ENCODE results near the gene NDST4.

The NDST4 gene

DNA sequence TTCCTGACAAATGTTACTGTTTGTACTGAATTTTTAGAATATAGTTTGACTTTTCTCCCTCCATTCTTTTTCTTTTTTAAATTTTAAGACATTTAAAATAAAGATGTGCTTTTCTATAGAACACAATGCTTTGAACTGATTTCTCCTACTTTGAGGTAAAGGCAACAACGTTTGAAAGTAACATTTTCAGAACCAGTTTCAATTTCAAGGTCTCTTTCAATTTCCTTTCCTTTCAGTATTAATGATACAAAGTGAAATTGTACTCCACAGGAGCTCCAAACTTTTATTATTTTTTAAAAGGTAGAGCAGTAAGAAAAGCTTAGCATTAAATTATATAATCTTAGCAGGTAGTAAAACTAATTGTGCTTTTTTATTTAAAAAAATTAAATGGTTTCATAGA is 54.9 kb downstream of the NDST4 start:
- TF ChIP-seq, protein P1, sequence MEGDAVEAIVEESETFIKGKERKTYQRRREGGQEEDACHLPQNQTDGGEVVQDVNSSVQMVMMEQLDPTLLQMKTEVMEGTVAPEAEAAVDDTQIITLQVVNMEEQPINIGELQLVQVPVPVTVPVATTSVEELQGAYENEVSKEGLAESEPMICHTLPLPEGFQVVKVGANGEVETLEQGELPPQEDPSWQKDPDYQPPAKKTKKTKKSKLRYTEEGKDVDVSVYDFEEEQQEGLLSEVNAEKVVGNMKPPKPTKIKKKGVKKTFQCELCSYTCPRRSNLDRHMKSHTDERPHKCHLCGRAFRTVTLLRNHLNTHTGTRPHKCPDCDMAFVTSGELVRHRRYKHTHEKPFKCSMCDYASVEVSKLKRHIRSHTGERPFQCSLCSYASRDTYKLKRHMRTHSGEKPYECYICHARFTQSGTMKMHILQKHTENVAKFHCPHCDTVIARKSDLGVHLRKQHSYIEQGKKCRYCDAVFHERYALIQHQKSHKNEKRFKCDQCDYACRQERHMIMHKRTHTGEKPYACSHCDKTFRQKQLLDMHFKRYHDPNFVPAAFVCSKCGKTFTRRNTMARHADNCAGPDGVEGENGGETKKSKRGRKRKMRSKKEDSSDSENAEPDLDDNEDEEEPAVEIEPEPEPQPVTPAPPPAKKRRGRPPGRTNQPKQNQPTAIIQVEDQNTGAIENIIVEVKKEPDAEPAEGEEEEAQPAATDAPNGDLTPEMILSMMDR (IDR thresholded peaks at IDR 0.05; ENCODE audit: low read depth, low read length) = no peak
- no peak for DNase-seq (ENCODE audit: extremely low read depth, low read depth)

GRCh38 chr4:115054836-115055235 is 58.6 kb downstream of the NDST4 start:
- no peak for DNase-seq (ENCODE audit: extremely low read depth, low read depth)
- TF ChIP-seq, protein P1 (IDR thresholded peaks at IDR 0.05; ENCODE audit: low read depth, low read length) = no peak

DNA sequence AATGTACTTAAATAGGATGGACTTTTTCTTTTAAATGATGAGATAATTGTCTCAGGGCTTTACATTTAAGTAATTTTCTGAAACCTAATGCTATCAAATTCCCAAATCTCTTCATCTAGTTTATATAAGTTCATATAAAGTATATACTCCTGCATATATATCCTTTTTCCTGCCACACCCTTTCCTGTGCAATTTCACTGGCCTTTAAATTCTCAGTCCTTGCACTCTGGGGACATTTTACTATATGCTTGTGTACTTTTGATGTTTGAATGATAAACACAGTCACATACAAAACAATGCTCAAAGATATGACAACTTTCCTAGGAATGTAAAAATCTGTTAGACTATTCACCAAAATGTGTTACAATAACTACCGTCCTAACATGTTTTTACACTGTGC is 60.1 kb downstream of the NDST4 start:
- no peak for DNase-seq (ENCODE audit: extremely low read depth, low read depth)
- TF ChIP-seq, protein P1 (IDR thresholded peaks at IDR 0.05; ENCODE audit: low read depth, low read length) = no peak

DNA sequence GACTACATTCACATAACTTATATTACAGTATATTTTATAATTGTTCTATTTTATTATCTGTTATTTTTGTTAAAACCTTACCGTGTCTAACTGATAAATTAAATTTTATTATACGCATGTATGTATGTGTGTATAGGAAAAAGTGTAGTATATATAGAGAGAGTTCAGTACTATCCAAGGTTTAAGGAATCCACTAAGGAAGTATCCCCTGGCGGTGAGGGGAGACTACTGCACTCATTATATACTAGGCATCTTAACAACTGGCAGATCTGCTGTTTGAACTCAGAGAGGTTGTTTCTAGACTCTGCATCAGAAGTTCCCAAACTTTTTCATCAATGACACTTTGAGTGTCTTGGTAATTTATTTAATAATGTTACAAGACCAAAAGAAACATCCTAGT is 70.9 kb downstream of the NDST4 start:
- TF ChIP-seq, protein P1 (IDR thresholded peaks at IDR 0.05; ENCODE audit: low read depth, low read length) = no peak
- DNase-seq (ENCODE audit: extremely low read depth, low read depth) = no peak

DNA sequence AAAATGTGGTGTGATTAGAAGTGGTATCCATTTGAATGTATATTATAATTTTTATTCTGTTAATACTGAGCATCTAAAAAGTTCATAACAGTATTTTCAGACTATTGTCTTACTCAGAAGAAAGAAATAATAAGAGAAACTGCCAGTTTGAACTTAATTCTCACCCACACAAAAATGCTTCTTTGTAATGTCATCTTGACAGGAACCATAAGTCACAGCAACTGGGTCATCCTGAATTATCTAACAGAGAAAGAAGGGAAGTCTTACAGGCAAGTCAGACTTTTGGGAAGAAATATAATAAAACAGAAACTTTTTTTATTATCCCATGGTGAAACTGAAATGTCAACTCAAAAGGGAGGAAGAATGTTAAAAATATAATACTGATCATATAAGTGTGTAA is 83.1 kb downstream of the NDST4 start:
- TF ChIP-seq, protein P1 (IDR thresholded peaks at IDR 0.05; ENCODE audit: low read depth, low read length) = no peak
- no peak for DNase-seq (ENCODE audit: extremely low read depth, low read depth)

- no peak for DNase-seq (ENCODE audit: extremely low read depth, low read depth)
- TF ChIP-seq, protein P1 (IDR thresholded peaks at IDR 0.05; ENCODE audit: low read depth, low read length) = no peak
Observed at GRCh38 chr4:115028682-115029410, 84.6 kb downstream of the NDST4 start.

- DNase-seq (ENCODE audit: extremely low read depth, low read depth) = no peak
- TF ChIP-seq, protein P1 (IDR thresholded peaks at IDR 0.05; ENCODE audit: low read depth, low read length) = no peak
Observed at GRCh38 chr4:114999880-115000279, 113.5 kb downstream of the NDST4 start.
